Forelimb muscle (tissue), 1 donor: ENCODE data around the gene RPS24. TPM values are rescaled to one million over a fixed set of nuclear protein-coding genes. Genes with fewer than 3 reads are reported as not detected.

Source experiments
- DNase-seq: peaks from one replicate; pipeline ENCODE4 v3.0.0-alpha.2; 2013; ENCODE audit warnings: low read depth
- polyA plus RNA-seq: library from polyadenylated mRNA; unstranded; fragments of 120-200 nt; gene quantifications from one replicate; pipeline ENCODE4 v1.2.1, GENCODE V29; 2013; ENCODE audit not compliant: insufficient read length

RPS24 gene
- polyA plus RNA-seq, 1 donor: 3,592 TPM

GRCh38 chr10:78025685-78026364 lies 7.8 kb upstream of the RPS24 start:
- no peak for DNase-seq

- no peak for DNase-seq
These were observed 5.0 kb upstream of the RPS24 start for GRCh38 chr10:78028438-78029268.

- DNase-seq: peak; percentile 92
These were observed 4.1 kb upstream of the RPS24 start, which contains the start of gene POLR3A for GRCh38 chr10:78029269-78030226. Gene POLR3A (minus strand): TSS chr10:78029515. CDS start chr10:78029407, 108 bp downstream.

GRCh38 chr10:78033387-78033636 lies 351 bp upstream of the RPS24 start:
- DNase-seq: no peak

GRCh38 chr10:78035025-78035424 lies 1.4 kb downstream of the RPS24 start:
- DNase-seq: no peak

GRCh38 chr10:78035437-78035836 lies 1.8 kb downstream of the RPS24 start:
- no peak for DNase-seq

- DNase-seq: no peak
These were observed 2.4 kb downstream of the RPS24 start for GRCh38 chr10:78035933-78036583.

- no peak for DNase-seq
These were observed 4.4 kb downstream of the RPS24 start for GRCh38 chr10:78038105-78038504.

GRCh38 chr10:78038791-78039547 lies 5.3 kb downstream of the RPS24 start:
- DNase-seq: no peak

- no peak for DNase-seq
These were observed 6.1 kb downstream of the RPS24 start for GRCh38 chr10:78039743-78040142.

- DNase-seq: no peak
These were observed 7.8 kb downstream of the RPS24 start for GRCh38 chr10:78041170-78042057.

GRCh38 chr10:78042058-78042751 lies 8.5 kb downstream of the RPS24 start:
- no peak for DNase-seq

GRCh38 chr10:78042752-78043104 lies 9.1 kb downstream of the RPS24 start:
- DNase-seq: no peak

- no peak for DNase-seq
These were observed 10.5 kb downstream of the RPS24 start for GRCh38 chr10:78044179-78044578.

- no peak for DNase-seq
These were observed 11.0 kb downstream of the RPS24 start for GRCh38 chr10:78044699-78045098.

GRCh38 chr10:78045237-78045636 lies 11.6 kb downstream of the RPS24 start:
- DNase-seq: no peak

GRCh38 chr10:78045856-78046255 lies 12.2 kb downstream of the RPS24 start:
- no peak for DNase-seq

GRCh38 chr10:78046711-78047269 lies 13.1 kb downstream of the RPS24 start:
- DNase-seq: no peak

- peak; percentile 58 for DNase-seq
These were observed 13.7 kb downstream of the RPS24 start for GRCh38 chr10:78047314-78047891.
